Endothelial cell of umbilical vein (primary cell): ENCODE data around the gene MAGI3. TPM values are rescaled to one million over a fixed set of nuclear protein-coding genes. Genes with fewer than 3 reads are reported as not detected.

ENCODE experiments used
- BruUV-seq: library from RNA; stranded (reverse); fragments of 400-500 nt; replicated peaks from 2 replicates; lab custom pipeline; 2021; lab: Mats Ljungman, UMichigan
- CTCF ChIA-PET: fragments of 300-600, 350-600 bp; sonication (Branson Sonifier 250); formaldehyde crosslinking; loops from one replicate; lab custom pipeline; 2021; ENCODE audit warnings: antibody characterized with exemption, inconsistent platforms; lab: Charles Lee
- POLR2A ChIA-PET: fragments of 300-600, 350-600 bp; sonication (Branson Sonifier 250); formaldehyde crosslinking; loops from one replicate; lab custom pipeline; 2021; ENCODE audit warnings: antibody characterized with exemption, inconsistent platforms; lab: Charles Lee
- DNase-seq: peaks from one replicate; pipeline ENCODE4 v3.0.0-alpha.2; 2011; ENCODE audit warnings: low read depth, low spot score
- FAIRE-seq: peaks from 2 replicates; lab custom pipeline; 2011; peaks lifted over from hg19 to GRCh38; lab: Jason Lieb, UNC
- H2AFZ ChIP-seq: 2 replicates; pipeline ENCODE4 v1.6.0; 2012; ENCODE audit warnings: low read depth, low read length, control low read depth, inconsistent platforms
- H3K27ac ChIP-seq: 2 replicates; pipeline ENCODE4 v1.5.1; 2011; ENCODE audit warnings: low read depth, mild to moderate bottlenecking, control low read depth, low read length, moderate library complexity; ENCODE audit not compliant: insufficient read depth
- H3K27me3 ChIP-seq, 2 experiments: 2 replicates each; pipeline versions ENCODE4 v1.6.0 to v1.6.1; 2011; ENCODE audit warnings: low read length in 2 of 2, mixed read lengths in 1 of 2; ENCODE audit not compliant: control insufficient read depth in 2 of 2, insufficient read depth in 2 of 2
- H3K36me3 ChIP-seq, 2 experiments: 2 replicates in 1 of 2; 3 replicates in 1 of 2; pipeline ENCODE4 v1.5.1; 2011; ENCODE audit warnings: low read length in 2 of 2, mild to moderate bottlenecking in 1 of 2, moderate library complexity in 1 of 2; ENCODE audit not compliant: control insufficient read depth in 2 of 2, insufficient read depth in 2 of 2; ENCODE audit errors: extremely low read depth in 1 of 2
- H3K4me1 ChIP-seq: 3 replicates; pipeline ENCODE4 v1.5.1; 2011; ENCODE audit warnings: mild to moderate bottlenecking, low read length; ENCODE audit not compliant: control insufficient read depth, insufficient read depth; ENCODE audit errors: extremely low read depth
- H3K4me2 ChIP-seq: 2 replicates; pipeline ENCODE4 v1.6.1; 2011; ENCODE audit warnings: low read length, control low read depth, mixed read lengths; ENCODE audit not compliant: insufficient read depth
- H3K4me3 ChIP-seq, 3 experiments: fragments of 200-600 bp in 1 of 3; sonication (generic), shearing (Covaris generic) in 1 of 3; replicated peaks in 1 of 3; 2 replicates each; pipeline ENCODE4 v1.5.1; 2011 to 2016; ENCODE audit warnings: control low read depth in 3 of 3, low read length in 3 of 3, mild to moderate bottlenecking in 2 of 3, inconsistent platforms in 1 of 3, low read depth in 1 of 3, moderate library complexity in 1 of 3; ENCODE audit not compliant: insufficient read depth in 1 of 3
- H3K79me2 ChIP-seq: 2 replicates; pipeline ENCODE4 v1.6.0; 2012; ENCODE audit warnings: low read length, inconsistent platforms; ENCODE audit not compliant: control insufficient read depth, insufficient read depth
- H3K9ac ChIP-seq: replicated peaks from 2 replicates; pipeline ENCODE3; 2011; ENCODE audit warnings: low read length, control low read depth; ENCODE audit not compliant: insufficient read depth; ENCODE audit errors: extremely low read depth
- H3K9me1 ChIP-seq: replicated peaks from 3 replicates; pipeline ENCODE4 v1.6.0; 2011; ENCODE audit warnings: mild to moderate bottlenecking, low read length; ENCODE audit not compliant: control insufficient read depth, insufficient read depth; ENCODE audit errors: extremely low read depth
- H3K9me3 ChIP-seq: replicated peaks from 2 replicates; pipeline ENCODE4 v1.5.1; 2012; ENCODE audit warnings: low read length, inconsistent platforms; ENCODE audit not compliant: control insufficient read depth, insufficient read depth
- H4K20me1 ChIP-seq: replicated peaks from 2 replicates; pipeline ENCODE3; 2011; ENCODE audit warnings: mild to moderate bottlenecking, low read length; ENCODE audit not compliant: control insufficient read depth, insufficient read depth; ENCODE audit errors: extremely low read depth
- EZH2 ChIP-seq: IDR thresholded peaks from 2 replicates; pipeline ENCODE4 v1.6.1; 2012; ENCODE audit warnings: borderline replicate concordance, low read depth, mild to moderate bottlenecking, moderate library complexity, low read length, inconsistent platforms; ENCODE audit not compliant: severe bottlenecking
- FOS ChIP-seq: IDR thresholded peaks from 2 replicates; pipeline ENCODE4 v1.6.1; 2011; ENCODE audit warnings: mild to moderate bottlenecking, low read length, moderate library complexity, borderline replicate concordance; ENCODE audit not compliant: insufficient read depth
- GATA2 ChIP-seq: IDR thresholded peaks from 2 replicates; pipeline ENCODE4 v1.7.0; 2011; ENCODE audit warnings: low read depth, mild to moderate bottlenecking, moderate library complexity, mixed read lengths, low read length; ENCODE audit not compliant: insufficient read length, insufficient read depth
- JUN ChIP-seq: IDR thresholded peaks from 2 replicates; pipeline ENCODE4 v1.6.1; 2011; ENCODE audit warnings: borderline replicate concordance, low read depth; ENCODE audit not compliant: insufficient read length, insufficient read depth
- MYC ChIP-seq: IDR thresholded peaks from one replicate; pipeline ENCODE4 v1.6.1; 2011; ENCODE audit warnings: mild to moderate bottlenecking, low read depth, low read length
- POLR2A ChIP-seq: IDR thresholded peaks from 2 replicates; pipeline ENCODE4 v1.6.1; 2012; ENCODE audit warnings: low read depth, mild to moderate bottlenecking, control low read depth, low read length
- dilution Hi-C: fragments of 300-500 bp; cut with MboI; formaldehyde crosslinking; loops from one replicate; pipeline ENCODE4 v1.15.0; 2019; ENCODE audit warnings: low sequenced_read_pairs; ENCODE audit not compliant: extremely low pct_ligation_motif_present
- intact Hi-C: fragments of 100-400 bp; cut with micrococcal nuclease; formaldehyde crosslinking; loops from one replicate; pipeline ENCODE4 v1.10.0; 2022
- polyA plus RNA-seq, 4 experiments: library from polyadenylated mRNA; depleted of rRNA in 3 of 4; stranded (reverse) in 3 of 4; unstranded in 1 of 4; fragments of >200 nt; gene quantifications; 2 replicates each; pipeline versions ENCODE4 v1.2.1 to v1.2.3, GENCODE V29; 2011 to 2012; ENCODE audit warnings: missing spikeins in 1 of 4
- total RNA-seq: library from RNA; stranded (reverse); gene quantifications from 2 replicates; pipeline ENCODE4 v1.2.3, GENCODE V29; 2021
- TF ChIP-seq, protein P1 (sequence below), 2 donors: IDR thresholded peaks; 1 replicate in 1 of 2; 2 replicates in 1 of 2; pipeline ENCODE4 v1.5.1; 2011; ENCODE audit warnings: low read length in 2 of 2, mild to moderate bottlenecking in 2 of 2, moderate library complexity in 2 of 2, control low read depth in 1 of 2, inconsistent platforms in 1 of 2, low read depth in 1 of 2; ENCODE audit not compliant: insufficient read depth in 1 of 2; ENCODE audit errors: extremely low read depth in 1 of 2

MAGI3 gene
- total and polyA plus RNA-seq, 2 donors (not counting 3 experiments of a cell fraction or from before 2014, with no cell fraction given), result 2.8 to 16.1 TPM

DNA sequence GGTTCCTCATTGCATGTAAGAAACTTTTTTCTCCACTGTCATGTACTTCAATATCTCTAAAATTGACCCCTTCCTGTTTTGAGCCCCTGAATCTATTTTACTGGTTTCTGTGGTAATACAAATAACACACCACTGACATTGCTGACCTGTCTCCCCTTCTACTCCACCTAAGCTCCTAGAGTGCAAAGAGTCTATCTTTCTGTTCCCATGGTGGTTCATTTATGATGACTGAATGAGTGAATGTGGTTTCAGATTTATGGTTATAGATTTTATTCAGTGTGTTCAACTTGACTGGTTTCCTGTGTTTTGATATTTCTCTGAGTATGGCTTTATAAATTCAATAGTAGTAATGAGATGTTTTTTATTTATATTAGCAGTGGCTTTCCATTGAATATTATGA is 127.7 kb downstream of the MAGI3 start:
- dilution Hi-C loops (no loop called here), intact Hi-C loops (no loop called here)
- ChIA-PET CTCF (interaction anchor here (2.8 kb wide), 1 partner anchor 14 kb away, joined by 7 read pairs; no protein-coding TSS in a partner anchor), POLR2A (no interaction called here)
- no peak overlapping the region for H3K27ac ChIP-seq
- H2AFZ ChIP-seq, result no peak overlapping the region
- H3K79me2 ChIP-seq, result no peaks in the 10 kb centered on the region
- H4K20me1 ChIP-seq, result no peaks in the 10 kb centered on the region
- no peak for FAIRE-seq
- no peak for TF ChIP-seq POLR2A
- TF ChIP-seq GATA2, result no peak
- no peak for TF ChIP-seq MYC
- TF ChIP-seq, protein P1, sequence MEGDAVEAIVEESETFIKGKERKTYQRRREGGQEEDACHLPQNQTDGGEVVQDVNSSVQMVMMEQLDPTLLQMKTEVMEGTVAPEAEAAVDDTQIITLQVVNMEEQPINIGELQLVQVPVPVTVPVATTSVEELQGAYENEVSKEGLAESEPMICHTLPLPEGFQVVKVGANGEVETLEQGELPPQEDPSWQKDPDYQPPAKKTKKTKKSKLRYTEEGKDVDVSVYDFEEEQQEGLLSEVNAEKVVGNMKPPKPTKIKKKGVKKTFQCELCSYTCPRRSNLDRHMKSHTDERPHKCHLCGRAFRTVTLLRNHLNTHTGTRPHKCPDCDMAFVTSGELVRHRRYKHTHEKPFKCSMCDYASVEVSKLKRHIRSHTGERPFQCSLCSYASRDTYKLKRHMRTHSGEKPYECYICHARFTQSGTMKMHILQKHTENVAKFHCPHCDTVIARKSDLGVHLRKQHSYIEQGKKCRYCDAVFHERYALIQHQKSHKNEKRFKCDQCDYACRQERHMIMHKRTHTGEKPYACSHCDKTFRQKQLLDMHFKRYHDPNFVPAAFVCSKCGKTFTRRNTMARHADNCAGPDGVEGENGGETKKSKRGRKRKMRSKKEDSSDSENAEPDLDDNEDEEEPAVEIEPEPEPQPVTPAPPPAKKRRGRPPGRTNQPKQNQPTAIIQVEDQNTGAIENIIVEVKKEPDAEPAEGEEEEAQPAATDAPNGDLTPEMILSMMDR (IDR thresholded peaks at IDR 0.05; ENCODE audit: extremely low read depth in 1 of 2, insufficient read depth in 1 of 2, low read depth in 1 of 2, low read length in 2 of 2), result no peak
- no peak for TF ChIP-seq JUN
- TF ChIP-seq EZH2, result no peak
- TF ChIP-seq FOS, result no peak
- no peak for DNase-seq
- no peak overlapping the region for H3K4me2 ChIP-seq
- H3K9ac ChIP-seq, result no peak overlapping the region
- H3K9me3 ChIP-seq, result no peaks in the 10 kb centered on the region
- no peaks in the 10 kb centered on the region for H3K4me1 ChIP-seq
- no peaks in the 10 kb centered on the region for H3K9me1 ChIP-seq
- no peaks in the 10 kb centered on the region for H3K27me3 ChIP-seq
- no TSS peak for BruUV-seq
- no peaks in the 10 kb centered on the region for H3K36me3 ChIP-seq
- no peak overlapping the region for H3K4me3 ChIP-seq
